ENCODE results near the gene PGLYRP1. TPM values are rescaled to one million over a fixed set of nuclear protein-coding genes. Genes with fewer than 3 reads are reported as not detected.

The PGLYRP1 gene
- total RNA-seq, 1 experiment from 2014 or later: not detected

DNA sequence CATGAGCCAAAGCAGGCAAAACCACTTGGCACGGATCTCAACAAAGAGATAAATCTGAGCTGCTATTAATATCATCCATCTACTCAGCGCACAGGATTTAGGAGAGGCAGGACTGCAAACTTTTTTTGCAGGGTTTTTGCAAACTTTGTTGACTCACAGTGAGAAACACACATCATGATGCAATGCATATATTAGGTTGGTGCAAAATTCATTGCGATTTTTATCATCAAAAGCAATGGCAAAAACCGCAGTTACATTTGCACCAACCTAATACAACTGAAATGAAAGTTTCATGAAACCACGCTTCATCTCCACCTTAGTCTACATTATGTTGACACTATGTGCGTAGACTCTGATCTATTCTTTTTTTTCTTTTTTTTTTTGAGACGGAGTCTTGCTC is 44.7 kb downstream of the PGLYRP1 start:
- CTCF ChIA-PET: no interaction called here
- Histone ChIP-seq H3K36me3 (ENCODE audit: low read depth) (no peaks in the 10 kb centered on the region), H3K4me2 (no peak overlapping the region), H3F3A (ENCODE audit: insufficient read depth, low read depth) (peaks cover 21% of the 10 kb centered on the region), H3K79me2 (ENCODE audit: low read depth) (no peaks in the 10 kb centered on the region), H4K20me1 (ENCODE audit: insufficient read depth) (no peaks in the 10 kb centered on the region), H3K27ac (no peak overlapping the region), H3K27me3 (ENCODE audit: insufficient read depth, low read depth) (peaks cover 57% of the 10 kb centered on the region), H3K9me3 (ENCODE audit: insufficient read depth, low read depth) (no peaks in the 10 kb centered on the region), H2AFZ (no peak overlapping the region), H3K4me3 (no peak overlapping the region), H3K4me1 (replicated peaks; ENCODE audit: insufficient read depth) (no peaks in the 10 kb centered on the region), H3K9me2 (ENCODE audit: insufficient read depth) (no peaks in the 10 kb centered on the region)
- intact Hi-C loops (cut with micrococcal nuclease; ENCODE audit: unreplicated experiment): no loop called here
- no peak for DNase-seq
- no TSS peak for BruUV-seq (replicated peaks)
- POLR2A ChIA-PET (ENCODE audit: unreplicated experiment): no interaction called here
- TF ChIP-seq EZH2 (IDR thresholded peaks at IDR 0.05; ENCODE audit: low read depth): no peak
- TF ChIP-seq, protein P1, sequence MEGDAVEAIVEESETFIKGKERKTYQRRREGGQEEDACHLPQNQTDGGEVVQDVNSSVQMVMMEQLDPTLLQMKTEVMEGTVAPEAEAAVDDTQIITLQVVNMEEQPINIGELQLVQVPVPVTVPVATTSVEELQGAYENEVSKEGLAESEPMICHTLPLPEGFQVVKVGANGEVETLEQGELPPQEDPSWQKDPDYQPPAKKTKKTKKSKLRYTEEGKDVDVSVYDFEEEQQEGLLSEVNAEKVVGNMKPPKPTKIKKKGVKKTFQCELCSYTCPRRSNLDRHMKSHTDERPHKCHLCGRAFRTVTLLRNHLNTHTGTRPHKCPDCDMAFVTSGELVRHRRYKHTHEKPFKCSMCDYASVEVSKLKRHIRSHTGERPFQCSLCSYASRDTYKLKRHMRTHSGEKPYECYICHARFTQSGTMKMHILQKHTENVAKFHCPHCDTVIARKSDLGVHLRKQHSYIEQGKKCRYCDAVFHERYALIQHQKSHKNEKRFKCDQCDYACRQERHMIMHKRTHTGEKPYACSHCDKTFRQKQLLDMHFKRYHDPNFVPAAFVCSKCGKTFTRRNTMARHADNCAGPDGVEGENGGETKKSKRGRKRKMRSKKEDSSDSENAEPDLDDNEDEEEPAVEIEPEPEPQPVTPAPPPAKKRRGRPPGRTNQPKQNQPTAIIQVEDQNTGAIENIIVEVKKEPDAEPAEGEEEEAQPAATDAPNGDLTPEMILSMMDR (conservative IDR thresholded peaks at IDR 0.05): no peak

GRCh38 chr19:45976178-45976577 is 46.7 kb downstream of the PGLYRP1 start:
- Histone ChIP-seq H3K9me2 (ENCODE audit: insufficient read depth) (no peaks in the 10 kb centered on the region), H3K9me3 (ENCODE audit: insufficient read depth, low read depth) (no peaks in the 10 kb centered on the region), H3K27me3 (ENCODE audit: insufficient read depth, low read depth) (peaks cover 66% of the 10 kb centered on the region), H3K4me1 (replicated peaks; ENCODE audit: insufficient read depth) (no peaks in the 10 kb centered on the region), H3K79me2 (ENCODE audit: low read depth) (no peaks in the 10 kb centered on the region), H2AFZ (no peak overlapping the region), H3K36me3 (ENCODE audit: low read depth) (no peaks in the 10 kb centered on the region), H3F3A (ENCODE audit: insufficient read depth, low read depth) (peaks cover 21% of the 10 kb centered on the region), H3K27ac (no peak overlapping the region), H3K4me2 (no peak overlapping the region), H3K4me3 (no peak overlapping the region), H4K20me1 (ENCODE audit: insufficient read depth) (no peaks in the 10 kb centered on the region)
- no peak for DNase-seq
- POLR2A ChIA-PET (ENCODE audit: unreplicated experiment): no interaction called here
- intact Hi-C loops (cut with micrococcal nuclease; ENCODE audit: unreplicated experiment): no loop called here
- BruUV-seq (replicated peaks): no TSS peak
- CTCF ChIA-PET: no interaction called here
- no peak for TF ChIP-seq EZH2 (IDR thresholded peaks at IDR 0.05; ENCODE audit: low read depth)
- TF ChIP-seq, protein P1 (conservative IDR thresholded peaks at IDR 0.05): no peak

- CTCF ChIA-PET: interaction anchor here (0.7 kb wide), 1 partner anchor 92 kb away, joined by 3 read pairs; no protein-coding TSS in a partner anchor
Measured at GRCh38 chr19:45975306-45976070, 47.4 kb downstream of the PGLYRP1 start.

More at GRCh38 chr19:45975306-45976070, 47.4 kb downstream of the PGLYRP1 start:
- no peaks in the 10 kb centered on the region for H3K4me1 ChIP-seq (replicated peaks; ENCODE audit: insufficient read depth)
- peaks cover 73% of the 10 kb centered on the region for H3K27me3 ChIP-seq (ENCODE audit: insufficient read depth, low read depth)
- no peak for TF ChIP-seq EZH2 (IDR thresholded peaks at IDR 0.05; ENCODE audit: low read depth)
- TF ChIP-seq, protein P1 (conservative IDR thresholded peaks at IDR 0.05): no peak
- POLR2A ChIA-PET (ENCODE audit: unreplicated experiment): no interaction called here
- no peak overlapping the region for H2AFZ ChIP-seq
- H4K20me1 ChIP-seq (ENCODE audit: insufficient read depth): no peaks in the 10 kb centered on the region
- H3K36me3 ChIP-seq (ENCODE audit: low read depth): no peaks in the 10 kb centered on the region
- no TSS peak for BruUV-seq (replicated peaks)
- H3K4me3 ChIP-seq: no peak overlapping the region
- H3K4me2 ChIP-seq: no peak overlapping the region
- H3K9me2 ChIP-seq (ENCODE audit: insufficient read depth): no peaks in the 10 kb centered on the region
- no peak overlapping the region for H3K27ac ChIP-seq
- H3K9me3 ChIP-seq (ENCODE audit: insufficient read depth, low read depth): no peaks in the 10 kb centered on the region
- no peak for DNase-seq
- H3K79me2 ChIP-seq (ENCODE audit: low read depth): no peaks in the 10 kb centered on the region
- H3F3A ChIP-seq (ENCODE audit: insufficient read depth, low read depth): peaks cover 21% of the 10 kb centered on the region
- intact Hi-C loops (cut with micrococcal nuclease; ENCODE audit: unreplicated experiment): no loop called here
